Gastroesophageal sphincter (tissue), 4 donors: ENCODE measurements around the gene PHOX2A. TPM values are rescaled to one million over a fixed set of nuclear protein-coding genes. Genes with fewer than 3 reads are reported as not detected.
"Not testable (repeated sequence)": the region's sequence is repeated elsewhere in the genome, so short reads cannot be mapped to it uniquely, and the experiment has no call there.

Experiments used
- ATAC-seq: fragments of 150-250 bp; one replicate; pipeline ENCODE4 v1.9.1; 2016; ENCODE audit warnings: mild to moderate bottlenecking, moderate library complexity
- H3K27ac ChIP-seq, 4 donors: fragments of 200-600 bp; sonication (generic) in 3 of 4; 1 replicate in 3 of 4; 2 replicates in 1 of 4; pipeline ENCODE4 v1.5.1; 2016 to 2019
- H3K27me3 ChIP-seq: fragments of 200-600 bp; sonication (generic); one replicate; pipeline ENCODE4 v1.5.1; 2019
- H3K36me3 ChIP-seq, 2 donors: fragments of 200-600 bp; sonication (generic); one replicate each; pipeline ENCODE4 v1.5.1; 2019; ENCODE audit warnings: control low read depth in 1 of 2
- H3K4me1 ChIP-seq, 3 donors: fragments of 200-600 bp; sonication (generic); 1 replicate in 2 of 3; 2 replicates in 1 of 3; pipeline ENCODE4 v1.5.1; 2016 to 2019; ENCODE audit warnings: control low read depth in 2 of 3
- H3K4me3 ChIP-seq, 2 donors: fragments of 200-600 bp; sonication (generic); one replicate each; pipeline ENCODE4 v1.5.1; 2019; ENCODE audit warnings: mild to moderate bottlenecking in 1 of 2, moderate library complexity in 1 of 2
- H3K9me3 ChIP-seq, 3 donors: fragments of 200-600 bp; sonication (generic); one replicate each; pipeline ENCODE4 v1.5.1; 2017 to 2019; ENCODE audit warnings: control low read depth in 2 of 3
- EP300 ChIP-seq: sonication (generic); formaldehyde crosslinking; IDR thresholded peaks from one replicate; pipeline ENCODE4 v1.6.1; 2017; ENCODE audit warnings: antibody characterized with exemption, mild to moderate bottlenecking
- POLR2A ChIP-seq, 2 donors: fragments of 450-650 bp; IDR thresholded peaks; one replicate each; pipeline ENCODE4 v1.6.1; 2017; ENCODE audit warnings: antibody characterized with exemption in 2 of 2, mild to moderate bottlenecking in 2 of 2, moderate library complexity in 1 of 2
- POLR2AphosphoS5 ChIP-seq: sonication (generic); formaldehyde crosslinking; IDR thresholded peaks from one replicate; pipeline ENCODE4 v1.6.1; 2017; ENCODE audit warnings: antibody characterized with exemption
- WGBS, 2 donors: methylation state at CpG; one replicate each; pipeline ENCODE4 v1.1.5; 2018; ENCODE audit warnings: low coverage in 1 of 2; 5-methylcytosine and 5-hydroxymethylcytosine counted together
- total RNA-seq, 4 donors: library from RNA; depleted of rRNA; stranded (reverse); fragments of >200 nt; gene quantifications; one replicate each; pipeline ENCODE4 v1.1.0, GENCODE V29; 2016
- TF ChIP-seq, protein P1 (sequence below), 4 experiments: fragments of 200-600 bp in 2 of 4; fragments of 450-650 bp in 2 of 4; sonication (generic) in 1 of 4; IDR thresholded peaks; one replicate each; pipeline ENCODE4 v1.5.1; 2017 to 2019; ENCODE audit warnings: antibody characterized with exemption in 4 of 4, mild to moderate bottlenecking in 2 of 4, moderate library complexity in 2 of 4

PHOX2A gene
- total RNA-seq, 4 donors from 2014 or later, result 0.37 to 3.2 (median 0.89) TPM; not detected in 1

- Histone ChIP-seq H3K36me3 (no peaks in the 10 kb centered on the region), H3K27ac (no peak overlapping the region), H3K27me3 (peaks cover 15% of the 10 kb centered on the region), H3K4me3 (no peak overlapping the region), H3K9me3 (no peaks in the 10 kb centered on the region), H3K4me1 (no peaks in the 10 kb centered on the region)
- no peak for TF ChIP-seq EP300
- TF ChIP-seq POLR2A (IDR thresholded peaks at IDR 0.05), result no peak
- TF ChIP-seq POLR2AphosphoS5, result no peak
- TF ChIP-seq, protein P1, sequence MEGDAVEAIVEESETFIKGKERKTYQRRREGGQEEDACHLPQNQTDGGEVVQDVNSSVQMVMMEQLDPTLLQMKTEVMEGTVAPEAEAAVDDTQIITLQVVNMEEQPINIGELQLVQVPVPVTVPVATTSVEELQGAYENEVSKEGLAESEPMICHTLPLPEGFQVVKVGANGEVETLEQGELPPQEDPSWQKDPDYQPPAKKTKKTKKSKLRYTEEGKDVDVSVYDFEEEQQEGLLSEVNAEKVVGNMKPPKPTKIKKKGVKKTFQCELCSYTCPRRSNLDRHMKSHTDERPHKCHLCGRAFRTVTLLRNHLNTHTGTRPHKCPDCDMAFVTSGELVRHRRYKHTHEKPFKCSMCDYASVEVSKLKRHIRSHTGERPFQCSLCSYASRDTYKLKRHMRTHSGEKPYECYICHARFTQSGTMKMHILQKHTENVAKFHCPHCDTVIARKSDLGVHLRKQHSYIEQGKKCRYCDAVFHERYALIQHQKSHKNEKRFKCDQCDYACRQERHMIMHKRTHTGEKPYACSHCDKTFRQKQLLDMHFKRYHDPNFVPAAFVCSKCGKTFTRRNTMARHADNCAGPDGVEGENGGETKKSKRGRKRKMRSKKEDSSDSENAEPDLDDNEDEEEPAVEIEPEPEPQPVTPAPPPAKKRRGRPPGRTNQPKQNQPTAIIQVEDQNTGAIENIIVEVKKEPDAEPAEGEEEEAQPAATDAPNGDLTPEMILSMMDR (IDR thresholded peaks at IDR 0.05), result no peak
- 63 to 70% methylated on average over 1 of the region's 1 CpG for WGBS, 2 donors
- ATAC-seq, result no peak
Observed at GRCh38 chr11:72271980-72272379, 28.0 kb upstream of the PHOX2A start.

DNA sequence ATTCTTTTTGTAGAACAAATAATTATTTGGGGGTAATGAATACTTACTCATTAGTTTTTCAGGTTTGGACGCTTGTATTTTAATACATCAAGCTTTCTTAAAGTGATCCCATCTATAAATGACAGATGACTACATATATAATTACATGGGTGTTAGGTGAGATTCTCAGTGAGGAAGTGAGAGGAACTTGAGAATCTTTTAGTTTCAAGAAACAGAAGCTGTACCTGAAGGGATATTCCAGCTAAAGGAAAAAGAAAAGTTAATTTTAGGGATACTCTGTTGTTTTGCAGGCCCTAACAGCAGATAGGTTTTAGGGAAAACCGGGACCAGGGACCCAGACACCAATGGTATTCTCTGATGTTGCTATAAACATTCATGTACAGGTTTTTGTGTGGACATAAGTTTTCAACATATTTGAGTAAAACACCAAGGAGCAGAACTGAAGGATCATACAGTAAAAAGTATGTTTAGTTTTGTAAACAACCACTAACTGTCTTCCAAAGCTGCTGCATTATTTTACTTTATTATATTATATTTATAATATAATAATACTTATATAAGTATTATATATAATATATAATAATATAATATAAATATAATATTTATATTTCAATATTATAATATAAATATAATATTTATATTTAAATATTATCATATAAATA is 24.1 kb upstream of the PHOX2A start:
- H3K4me1 ChIP-seq, result no peaks in the 10 kb centered on the region
- peaks cover 19% of the 10 kb centered on the region for H3K27me3 ChIP-seq
- H3K9me3 ChIP-seq, result no peaks in the 10 kb centered on the region
- TF ChIP-seq EP300, result no peak
- TF ChIP-seq, protein P1 (IDR thresholded peaks at IDR 0.05), result no peak
- no peak for TF ChIP-seq POLR2AphosphoS5
- TF ChIP-seq POLR2A (IDR thresholded peaks at IDR 0.05), result no peak
- H3K27ac ChIP-seq, result no peak overlapping the region
- no peaks in the 10 kb centered on the region for H3K36me3 ChIP-seq
- whole genome bisulfite sequencing, 2 donors, result 75 to 87% methylated on average over 2 of the region's 2 CpGs
- no peak for ATAC-seq
- no peak overlapping the region for H3K4me3 ChIP-seq

DNA sequence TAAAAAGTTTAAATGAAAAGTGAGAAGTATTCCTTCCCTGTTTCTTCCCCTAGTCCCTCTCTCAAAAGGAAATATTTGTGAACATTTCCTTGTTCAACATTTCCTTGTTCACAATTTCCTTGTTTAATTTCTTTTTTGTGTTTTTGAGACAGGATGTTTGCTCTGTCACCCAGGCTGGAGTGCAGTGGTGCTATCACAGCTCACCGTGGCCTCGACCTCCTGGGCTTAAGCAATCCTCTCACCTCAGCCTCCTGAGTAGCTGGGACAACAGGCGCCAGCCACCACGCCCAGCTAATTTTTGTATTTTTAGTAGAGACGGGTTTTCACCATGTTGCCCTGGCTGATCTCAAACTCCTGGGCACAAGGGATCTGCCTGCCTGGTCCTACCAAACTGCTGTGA is 23.0 kb upstream of the PHOX2A start:
- ATAC-seq, H3K4me1 ChIP-seq, H3K27ac ChIP-seq, H3K4me3 ChIP-seq, H3K9me3 ChIP-seq, H3K36me3 ChIP-seq: not testable (repeated sequence)
- WGBS, 2 donors, result 70 to 97% methylated on average over 2 to 3 of the region's 5 CpGs
- peaks cover 19% of the 10 kb centered on the region for H3K27me3 ChIP-seq

GRCh38 chr11:72265951-72266350 is 22.0 kb upstream of the PHOX2A start:
- Histone ChIP-seq H3K9me3 (no peaks in the 10 kb centered on the region), H3K4me1 (no peaks in the 10 kb centered on the region), H3K27ac (no peak overlapping the region), H3K4me3 (no peak overlapping the region), H3K36me3 (no peaks in the 10 kb centered on the region), H3K27me3 (peaks cover 24% of the 10 kb centered on the region)
- TF ChIP-seq POLR2AphosphoS5 (no peak), POLR2A (IDR thresholded peaks at IDR 0.05) (no peak), EP300 (no peak)
- TF ChIP-seq, protein P1 (IDR thresholded peaks at IDR 0.05), result no peak
- ATAC-seq, result no peak

GRCh38 chr11:72263361-72263760 is 19.4 kb upstream of the PHOX2A start:
- H3K9me3 ChIP-seq, result no peaks in the 10 kb centered on the region
- H3K27me3 ChIP-seq, result peaks cover 14% of the 10 kb centered on the region
- 73 to 78% methylated on average over 2 to 4 of the region's 4 CpGs for WGBS, 2 donors
- no peak for ATAC-seq
- no peaks in the 10 kb centered on the region for H3K4me1 ChIP-seq
- no peak overlapping the region for H3K27ac ChIP-seq
- no peaks in the 10 kb centered on the region for H3K36me3 ChIP-seq
- no peak overlapping the region for H3K4me3 ChIP-seq
- TF ChIP-seq EP300 (no peak), POLR2A (IDR thresholded peaks at IDR 0.05) (no peak), POLR2AphosphoS5 (no peak)
- TF ChIP-seq, protein P1 (IDR thresholded peaks at IDR 0.05), result no peak
